Measurements from ENCODE around the gene MBD5.

- no peak for TF ChIP-seq CTCF (IDR thresholded peaks at IDR 0.05)
- TF ChIP-seq POLR2A (IDR thresholded peaks at IDR 0.05), result no peak
Measured at GRCh38 chr2:148048475-148049221, 27.8 kb downstream of the MBD5 start.
